Stimulated activated CD4-positive, alpha-beta T cell treated with anti-CD3 and anti-CD28 coated beads, Interleukin-15, amount 100 ng/mL, for 24 hours (primary cell): ENCODE data around the gene ITGAL.
"Not testable (repeated sequence)": the region's sequence is repeated elsewhere in the genome, so short reads cannot be mapped to it uniquely, and the experiment has no call there.

Source experiments
- DNase-seq: peaks from one replicate; pipeline ENCODE4 v3.0.0-alpha.2; 2020

The ITGAL gene

GRCh38 chr16:30472328-30472942, at the start of gene ITGAL:
Gene ITGAL, plus strand, starts transcription at chr16:30472742. Its CDS starts 96 bp downstream, at chr16:30472838.
- peak; percentile 89 for DNase-seq

- DNase-seq, result no peak
Observed at GRCh38 chr16:30428055-30428454, 44.5 kb upstream of the ITGAL start.

- DNase-seq, result no peak
Observed at GRCh38 chr16:30429418-30429677, 43.2 kb upstream of the ITGAL start.

- DNase-seq, result peak; percentile 99
Observed at GRCh38 chr16:30429678-30430427, 42.7 kb upstream of the ITGAL start, which contains the start of gene DCTPP1. Gene DCTPP1, minus strand, starts transcription at chr16:30430030. Its CDS starts 50 bp downstream, at chr16:30429980.

- peak; percentile 50 for DNase-seq
Observed at GRCh38 chr16:30430428-30430970, 42.0 kb upstream of the ITGAL start.

GRCh38 chr16:30434852-30435251, 37.7 kb upstream of the ITGAL start:
- DNase-seq, result peak; percentile 85

GRCh38 chr16:30437511-30438046, 35.0 kb upstream of the ITGAL start:
- no peak for DNase-seq

- DNase-seq, result no peak
Observed at GRCh38 chr16:30438835-30439234, 33.7 kb upstream of the ITGAL start.

GRCh38 chr16:30439720-30440348, 32.7 kb upstream of the ITGAL start:
- DNase-seq, result no peak

- DNase-seq, result no peak
Observed at GRCh38 chr16:30443631-30444030, 28.9 kb upstream of the ITGAL start.

- no peak for DNase-seq
Observed at GRCh38 chr16:30444231-30445148, 28.1 kb upstream of the ITGAL start.

- no peak for DNase-seq
Observed at GRCh38 chr16:30445149-30445407, 27.5 kb upstream of the ITGAL start.

GRCh38 chr16:30445408-30446202, 26.9 kb upstream of the ITGAL start, which contains the start of gene SEPHS2:
Gene SEPHS2, minus strand, starts transcription at chr16:30445874. Its CDS starts 147 bp downstream, at chr16:30445727.
- peak; percentile 97 for DNase-seq

- DNase-seq, result no peak
Observed at GRCh38 chr16:30446203-30446595, 26.3 kb upstream of the ITGAL start.

GRCh38 chr16:30447512-30448226, 24.9 kb upstream of the ITGAL start:
- DNase-seq, result no peak

GRCh38 chr16:30449116-30449435, 23.5 kb upstream of the ITGAL start:
- DNase-seq, result no peak

GRCh38 chr16:30452709-30453580, 19.6 kb upstream of the ITGAL start:
- DNase-seq, result not testable (repeated sequence)

GRCh38 chr16:30456302-30456701, 16.2 kb upstream of the ITGAL start:
- DNase-seq, result no peak

GRCh38 chr16:30457256-30457655, 15.3 kb upstream of the ITGAL start:
- DNase-seq, result no peak
